Thoracic aorta (tissue), 2 donors: ENCODE results near the gene CTDP1. TPM values are rescaled to one million over a fixed set of nuclear protein-coding genes. Genes with fewer than 3 reads are reported as not detected.

Source experiments
- ATAC-seq: fragments of 150-250 bp; one replicate; pipeline ENCODE4 v1.8.0; 2017; ENCODE audit warnings: low read depth; ENCODE audit not compliant: insufficient number of reproducible peaks, low FRiP score
- DNase-seq: peaks from one replicate; pipeline ENCODE4 v3.0.0-alpha.2; 2020; ENCODE audit warnings: low spot score
- H3K27ac ChIP-seq, 2 donors: fragments of 200-600 bp; sonication (generic); 1 replicate in 1 of 2; 2 replicates in 1 of 2; pipeline ENCODE4 v1.5.1; 2016; ENCODE audit warnings: mild to moderate bottlenecking in 2 of 2, moderate library complexity in 2 of 2
- H3K27me3 ChIP-seq: fragments of 200-600 bp; sonication (generic); replicated peaks from 2 replicates; pipeline ENCODE4 v1.6.0; 2016; ENCODE audit warnings: mild to moderate bottlenecking; ENCODE audit not compliant: insufficient read depth
- H3K36me3 ChIP-seq: fragments of 200-600 bp; sonication (generic); one replicate; pipeline ENCODE4 v1.5.1; 2016
- H3K4me1 ChIP-seq, 2 donors: fragments of 200-600 bp; sonication (generic); 1 replicate in 1 of 2; 2 replicates in 1 of 2; pipeline versions ENCODE4 v1.5.1 to v1.6.0; 2016; ENCODE audit warnings: low read depth in 2 of 2, mild to moderate bottlenecking in 1 of 2; ENCODE audit not compliant: control insufficient read depth in 1 of 2
- H3K4me3 ChIP-seq: fragments of 200-600 bp; sonication (generic); 2 replicates; pipeline ENCODE4 v1.5.1; 2016; ENCODE audit warnings: mild to moderate bottlenecking
- H3K9me3 ChIP-seq: fragments of 200-600 bp; sonication (generic); 2 replicates; pipeline ENCODE4 v1.5.1; 2016
- CTCF ChIP-seq: fragments of 200-600 bp; sonication (generic); IDR thresholded peaks from one replicate; pipeline ENCODE4 v1.5.1; 2019; ENCODE audit warnings: antibody characterized with exemption
- total RNA-seq, 2 donors: library from RNA; depleted of rRNA; stranded (reverse); fragments of >200 nt; gene quantifications; one replicate each; pipeline versions ENCODE4 v1.1.0 to v1.2.3, GENCODE V29; 2016

Gene CTDP1
- total RNA-seq, 2 donors from 2014 or later: 25.0 to 28.0 TPM

GRCh38 chr18:79637921-79638909 is 41.4 kb upstream of the CTDP1 start:
- peak overlapping the region; percentile 36 to 37 for H3K27ac ChIP-seq
- DNase-seq: no peak
- no peaks in the 10 kb centered on the region for H3K36me3 ChIP-seq
- ATAC-seq: peak; percentile 21
- peak overlapping the region; percentile 52 for H3K4me3 ChIP-seq
- peaks cover 4 to 24% of the 10 kb centered on the region in 2 donors for H3K4me1 ChIP-seq
- H3K27me3 ChIP-seq: no peaks in the 10 kb centered on the region
- no peaks in the 10 kb centered on the region for H3K9me3 ChIP-seq
- no peak for TF ChIP-seq CTCF

- Histone ChIP-seq H3K27ac (peak overlapping the region; percentile 36 to 37), H3K4me1 (peaks cover 4 to 24% of the 10 kb centered on the region in 2 donors), H3K36me3 (no peaks in the 10 kb centered on the region), H3K9me3 (no peaks in the 10 kb centered on the region), H3K27me3 (no peaks in the 10 kb centered on the region), H3K4me3 (peak overlapping the region; percentile 52)
- DNase-seq: no peak
- TF ChIP-seq CTCF: no peak
- ATAC-seq: no peak
Observed at GRCh38 chr18:79639072-79639829, 40.4 kb upstream of the CTDP1 start.

DNA sequence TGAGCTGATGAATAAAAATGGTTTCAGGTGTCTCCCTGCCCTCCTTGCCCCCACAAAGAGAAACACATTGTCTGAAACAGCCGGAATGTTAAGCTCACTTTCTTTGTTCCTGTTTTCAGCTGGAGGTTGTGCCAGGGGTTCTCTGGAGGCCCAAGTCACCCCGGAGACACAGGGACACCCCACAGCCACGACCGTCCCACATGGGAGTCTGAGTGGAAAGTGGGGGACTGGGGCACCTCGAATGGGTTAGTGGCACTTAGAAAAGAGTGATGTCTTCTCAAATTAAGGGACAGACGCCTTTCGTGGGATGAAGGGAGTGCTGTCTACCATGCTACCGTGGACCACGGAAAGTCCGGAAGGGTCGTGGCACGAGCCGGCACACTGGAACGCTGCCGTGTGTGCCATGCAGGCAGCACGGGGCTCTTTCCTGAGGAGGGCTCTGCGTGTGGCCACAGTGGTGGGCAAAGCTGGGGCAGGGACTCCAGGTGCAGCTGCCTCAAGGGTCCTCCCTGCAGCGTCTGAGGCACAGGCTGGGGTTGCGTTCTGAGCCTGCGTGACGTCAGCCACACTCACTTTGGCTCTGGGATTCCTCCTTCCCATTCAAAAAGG is 39.4 kb upstream of the CTDP1 start:
- Histone ChIP-seq H3K4me3 (no peak overlapping the region), H3K36me3 (no peaks in the 10 kb centered on the region), H3K9me3 (no peaks in the 10 kb centered on the region), H3K27ac (no peak overlapping the region), H3K27me3 (no peaks in the 10 kb centered on the region), H3K4me1 (peaks cover 4 to 24% of the 10 kb centered on the region in 2 donors)
- no peak for DNase-seq
- no peak for ATAC-seq
- no peak for TF ChIP-seq CTCF

GRCh38 chr18:79640875-79641274 is 38.7 kb upstream of the CTDP1 start:
- ATAC-seq: no peak
- no peaks in the 10 kb centered on the region for H3K27me3 ChIP-seq
- no peaks in the 10 kb centered on the region for H3K9me3 ChIP-seq
- TF ChIP-seq CTCF: no peak
- H3K36me3 ChIP-seq: no peaks in the 10 kb centered on the region
- DNase-seq: no peak
- no peak overlapping the region for H3K27ac ChIP-seq
- H3K4me3 ChIP-seq: no peak overlapping the region
- H3K4me1 ChIP-seq: peaks cover 4 to 24% of the 10 kb centered on the region in 2 donors
